ENCODE data around the gene OTOS. TPM values are rescaled to one million over a fixed set of nuclear protein-coding genes. Genes with fewer than 3 reads are reported as not detected.

OTOS gene
- polyA plus RNA-seq, 1 donor from 2014 or later: not detected

DNA sequence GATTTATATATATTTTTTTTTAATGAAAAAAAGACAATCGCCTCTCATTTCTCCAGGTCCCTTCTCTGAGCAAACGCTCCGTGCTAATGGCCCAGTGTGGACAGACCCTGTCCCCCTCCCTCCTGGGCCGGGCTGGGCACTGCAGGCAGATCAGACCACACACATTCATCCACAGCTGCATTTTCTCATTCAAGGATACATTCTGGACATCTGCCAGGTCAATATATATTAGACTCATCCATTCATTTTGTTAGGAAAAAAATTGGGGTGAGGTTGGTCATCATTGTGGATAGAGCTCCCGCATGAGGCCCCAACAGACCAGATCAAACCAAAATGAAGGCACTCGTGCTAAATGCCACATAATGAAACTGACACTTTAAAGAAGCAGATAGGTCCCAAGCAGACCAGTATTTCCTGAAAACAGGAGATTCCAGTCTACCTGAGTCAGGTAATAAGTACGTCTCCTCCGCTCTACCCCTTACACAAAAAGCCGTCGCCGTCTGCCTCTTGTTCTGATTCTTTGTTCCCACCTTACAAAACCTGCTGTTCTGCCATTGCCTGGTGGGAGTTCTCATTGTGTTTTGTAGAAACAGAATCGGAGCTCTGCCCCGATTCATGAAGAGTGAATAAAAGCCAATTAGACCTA is 15.4 kb upstream of the OTOS start:
- H3K4me3 ChIP-seq (ENCODE audit: low read length): no peak overlapping the region
- no peaks in the 10 kb centered on the region for H3K9me3 ChIP-seq (ENCODE audit: low read length)
- no peaks in the 10 kb centered on the region for H3K9me2 ChIP-seq (ENCODE audit: insufficient read depth, low read length)
- no peak for TF ChIP-seq POLR2AphosphoS5 (IDR thresholded peaks at IDR 0.05)
- H2AFZ ChIP-seq (ENCODE audit: low read depth, low read length): no peak overlapping the region
- H3K9ac ChIP-seq (ENCODE audit: low read length): no peak overlapping the region
- no peaks in the 10 kb centered on the region for H4K20me1 ChIP-seq (ENCODE audit: insufficient read depth)
- H3K36me3 ChIP-seq (ENCODE audit: insufficient read depth, low read length): no peaks in the 10 kb centered on the region
- no peak overlapping the region for H3K27ac ChIP-seq (ENCODE audit: low read length)
- H3F3A ChIP-seq (ENCODE audit: insufficient read depth, low read length, poor library complexity, severe bottlenecking): no peaks in the 10 kb centered on the region
- no peaks in the 10 kb centered on the region for H3K79me2 ChIP-seq (replicated peaks; ENCODE audit: insufficient read depth, low read length)
- no peaks in the 10 kb centered on the region for H3K27me3 ChIP-seq (ENCODE audit: insufficient read depth, low read depth, low read length)
- H3K4me2 ChIP-seq (ENCODE audit: low read length): no peak overlapping the region

DNA sequence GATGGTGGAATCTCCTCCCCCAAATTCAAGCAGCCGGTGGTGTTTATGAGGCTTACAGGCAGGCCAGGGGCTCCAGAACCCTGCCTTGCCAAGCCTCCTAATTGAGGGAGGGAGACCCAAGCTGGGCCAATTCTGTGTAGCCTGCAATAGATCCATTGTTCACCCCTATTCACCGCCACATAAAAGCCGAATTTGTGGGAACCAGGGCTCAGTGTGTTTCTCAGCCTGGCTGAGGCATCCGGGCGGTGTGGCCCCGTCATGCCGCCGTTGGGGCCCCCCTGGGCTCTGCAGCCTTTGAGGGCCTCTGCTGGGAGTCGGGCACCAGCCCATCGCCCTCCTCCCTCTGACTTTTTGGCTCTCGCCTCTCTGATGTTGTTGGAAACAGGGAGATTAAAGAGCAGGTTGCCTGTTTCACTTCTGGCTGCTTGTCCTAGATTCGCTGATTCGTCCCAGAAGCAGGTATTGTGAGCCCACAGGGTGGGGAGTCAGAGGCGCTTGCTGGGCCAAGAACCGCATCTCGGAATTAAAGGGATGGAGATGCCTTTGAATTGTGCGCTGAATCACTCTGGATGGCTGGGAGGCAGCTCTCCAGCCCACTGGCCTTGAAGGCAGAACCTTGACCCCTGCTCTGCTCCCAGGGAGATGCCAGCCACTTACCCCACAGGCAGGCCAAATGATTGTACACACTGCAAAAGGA is 14.7 kb upstream of the OTOS start:
- no peak overlapping the region for H3K9ac ChIP-seq (ENCODE audit: low read length)
- H3K27ac ChIP-seq (ENCODE audit: low read length): no peak overlapping the region
- H3F3A ChIP-seq (ENCODE audit: insufficient read depth, low read length, poor library complexity, severe bottlenecking): no peaks in the 10 kb centered on the region
- TF ChIP-seq EZH2 (IDR thresholded peaks at IDR 0.05; ENCODE audit: borderline replicate concordance, insufficient read depth, low read length, poor library complexity, severe bottlenecking) (no peak), SMC3 (conservative IDR thresholded peaks at IDR 0.05; ENCODE audit: poor library complexity) (no peak), TAF1 (IDR thresholded peaks at IDR 0.05; ENCODE audit: low read depth) (no peak), RAD21 (conservative IDR thresholded peaks at IDR 0.05) (no peak), MXI1 (conservative IDR thresholded peaks at IDR 0.05; ENCODE audit: poor library complexity, severe bottlenecking) (no peak), POLR2AphosphoS5 (IDR thresholded peaks at IDR 0.05) (no peak), EP300 (conservative IDR thresholded peaks at IDR 0.05; ENCODE audit: poor library complexity, severe bottlenecking) (no peak)
- TF ChIP-seq, protein P1, sequence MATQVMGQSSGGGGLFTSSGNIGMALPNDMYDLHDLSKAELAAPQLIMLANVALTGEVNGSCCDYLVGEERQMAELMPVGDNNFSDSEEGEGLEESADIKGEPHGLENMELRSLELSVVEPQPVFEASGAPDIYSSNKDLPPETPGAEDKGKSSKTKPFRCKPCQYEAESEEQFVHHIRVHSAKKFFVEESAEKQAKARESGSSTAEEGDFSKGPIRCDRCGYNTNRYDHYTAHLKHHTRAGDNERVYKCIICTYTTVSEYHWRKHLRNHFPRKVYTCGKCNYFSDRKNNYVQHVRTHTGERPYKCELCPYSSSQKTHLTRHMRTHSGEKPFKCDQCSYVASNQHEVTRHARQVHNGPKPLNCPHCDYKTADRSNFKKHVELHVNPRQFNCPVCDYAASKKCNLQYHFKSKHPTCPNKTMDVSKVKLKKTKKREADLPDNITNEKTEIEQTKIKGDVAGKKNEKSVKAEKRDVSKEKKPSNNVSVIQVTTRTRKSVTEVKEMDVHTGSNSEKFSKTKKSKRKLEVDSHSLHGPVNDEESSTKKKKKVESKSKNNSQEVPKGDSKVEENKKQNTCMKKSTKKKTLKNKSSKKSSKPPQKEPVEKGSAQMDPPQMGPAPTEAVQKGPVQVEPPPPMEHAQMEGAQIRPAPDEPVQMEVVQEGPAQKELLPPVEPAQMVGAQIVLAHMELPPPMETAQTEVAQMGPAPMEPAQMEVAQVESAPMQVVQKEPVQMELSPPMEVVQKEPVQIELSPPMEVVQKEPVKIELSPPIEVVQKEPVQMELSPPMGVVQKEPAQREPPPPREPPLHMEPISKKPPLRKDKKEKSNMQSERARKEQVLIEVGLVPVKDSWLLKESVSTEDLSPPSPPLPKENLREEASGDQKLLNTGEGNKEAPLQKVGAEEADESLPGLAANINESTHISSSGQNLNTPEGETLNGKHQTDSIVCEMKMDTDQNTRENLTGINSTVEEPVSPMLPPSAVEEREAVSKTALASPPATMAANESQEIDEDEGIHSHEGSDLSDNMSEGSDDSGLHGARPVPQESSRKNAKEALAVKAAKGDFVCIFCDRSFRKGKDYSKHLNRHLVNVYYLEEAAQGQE (IDR thresholded peaks at IDR 0.05; ENCODE audit: borderline replicate concordance): no peak
- TF ChIP-seq, protein P2, sequence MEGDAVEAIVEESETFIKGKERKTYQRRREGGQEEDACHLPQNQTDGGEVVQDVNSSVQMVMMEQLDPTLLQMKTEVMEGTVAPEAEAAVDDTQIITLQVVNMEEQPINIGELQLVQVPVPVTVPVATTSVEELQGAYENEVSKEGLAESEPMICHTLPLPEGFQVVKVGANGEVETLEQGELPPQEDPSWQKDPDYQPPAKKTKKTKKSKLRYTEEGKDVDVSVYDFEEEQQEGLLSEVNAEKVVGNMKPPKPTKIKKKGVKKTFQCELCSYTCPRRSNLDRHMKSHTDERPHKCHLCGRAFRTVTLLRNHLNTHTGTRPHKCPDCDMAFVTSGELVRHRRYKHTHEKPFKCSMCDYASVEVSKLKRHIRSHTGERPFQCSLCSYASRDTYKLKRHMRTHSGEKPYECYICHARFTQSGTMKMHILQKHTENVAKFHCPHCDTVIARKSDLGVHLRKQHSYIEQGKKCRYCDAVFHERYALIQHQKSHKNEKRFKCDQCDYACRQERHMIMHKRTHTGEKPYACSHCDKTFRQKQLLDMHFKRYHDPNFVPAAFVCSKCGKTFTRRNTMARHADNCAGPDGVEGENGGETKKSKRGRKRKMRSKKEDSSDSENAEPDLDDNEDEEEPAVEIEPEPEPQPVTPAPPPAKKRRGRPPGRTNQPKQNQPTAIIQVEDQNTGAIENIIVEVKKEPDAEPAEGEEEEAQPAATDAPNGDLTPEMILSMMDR (IDR thresholded peaks at IDR 0.05; ENCODE audit: poor library complexity, severe bottlenecking): no peak
- H3K9me2 ChIP-seq (ENCODE audit: insufficient read depth, low read length): no peaks in the 10 kb centered on the region
- no peak overlapping the region for H3K4me2 ChIP-seq (ENCODE audit: low read length)
- no peaks in the 10 kb centered on the region for H3K27me3 ChIP-seq (ENCODE audit: insufficient read depth, low read depth, low read length)
- no peaks in the 10 kb centered on the region for H3K79me2 ChIP-seq (replicated peaks; ENCODE audit: insufficient read depth, low read length)
- no peaks in the 10 kb centered on the region for H3K9me3 ChIP-seq (ENCODE audit: low read length)
- no peaks in the 10 kb centered on the region for H4K20me1 ChIP-seq (ENCODE audit: insufficient read depth)
- H2AFZ ChIP-seq (ENCODE audit: low read depth, low read length): no peak overlapping the region
- no peak overlapping the region for H3K4me3 ChIP-seq (ENCODE audit: low read length)
- H3K36me3 ChIP-seq (ENCODE audit: insufficient read depth, low read length): no peaks in the 10 kb centered on the region

Data from neural cell (in vitro differentiated cells).